Omental fat pad (tissue), 4 donors: ENCODE measurements around the gene AANAT. TPM values are rescaled to one million over a fixed set of nuclear protein-coding genes. Genes with fewer than 3 reads are reported as not detected.

Experiments used
- ATAC-seq: fragments of 150-250 bp; one replicate; pipeline ENCODE4 v1.9.1; 2016; ENCODE audit warnings: mild to moderate bottlenecking, moderate library complexity; ENCODE audit not compliant: low FRiP score
- DNase-seq: peaks from one replicate; pipeline ENCODE4 v3.0.0-alpha.2; 2019; ENCODE audit warnings: low spot score
- total RNA-seq, 4 donors: library from RNA; depleted of rRNA; stranded (reverse); fragments of >200 nt; gene quantifications; one replicate each; pipeline ENCODE4 v1.1.0, GENCODE V29; 2016
- TF ChIP-seq, protein P1 (sequence below), 3 donors: fragments of 450-650 bp; IDR thresholded peaks; one replicate each; pipeline ENCODE4 v1.5.1; 2016 to 2017; ENCODE audit warnings: antibody characterized with exemption in 3 of 3, mild to moderate bottlenecking in 3 of 3, moderate library complexity in 2 of 3

Gene AANAT
- total RNA-seq, 4 donors from 2014 or later: not detected

DNA sequence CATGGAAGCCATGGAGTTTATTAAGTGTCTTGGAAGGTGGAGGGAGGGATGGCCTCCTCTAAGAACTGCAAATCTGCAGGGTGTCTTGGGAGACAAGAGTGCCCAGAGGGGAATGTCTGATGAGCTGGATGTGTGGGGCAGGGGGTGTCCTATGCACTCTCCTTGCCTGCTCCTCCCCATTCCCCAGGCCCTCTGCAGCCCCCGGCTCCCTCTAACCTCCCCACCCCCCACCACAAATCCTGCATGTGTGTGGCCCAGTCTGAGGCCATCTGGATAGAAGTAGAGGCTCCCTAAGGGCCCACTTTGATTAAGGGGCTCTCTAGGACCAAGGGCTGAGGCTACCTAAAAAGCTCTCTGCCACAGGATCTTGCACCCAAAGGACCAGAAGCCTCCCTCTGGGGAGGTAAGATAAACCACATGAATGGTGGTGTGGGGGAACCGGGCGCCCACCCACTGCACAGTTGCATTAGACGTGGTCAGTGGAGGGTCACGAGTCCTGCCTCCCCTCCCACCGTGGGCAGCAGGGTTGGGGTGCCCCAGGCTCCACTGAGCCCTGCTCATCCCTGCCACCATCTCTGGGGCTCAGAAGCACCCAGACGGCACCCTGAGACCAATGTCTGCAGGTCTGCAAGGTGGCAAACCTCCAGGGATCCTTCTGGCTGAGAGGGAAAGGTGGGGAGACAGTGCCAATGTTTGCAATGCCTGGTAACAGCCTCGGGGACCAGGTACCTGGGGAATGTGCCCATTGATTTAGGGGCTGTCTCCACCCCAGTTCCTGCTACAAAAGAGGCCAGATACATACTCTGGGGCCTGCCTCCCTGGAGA, 618 bp downstream of the AANAT start:
- DNase-seq: no peak
- TF ChIP-seq, protein P1, sequence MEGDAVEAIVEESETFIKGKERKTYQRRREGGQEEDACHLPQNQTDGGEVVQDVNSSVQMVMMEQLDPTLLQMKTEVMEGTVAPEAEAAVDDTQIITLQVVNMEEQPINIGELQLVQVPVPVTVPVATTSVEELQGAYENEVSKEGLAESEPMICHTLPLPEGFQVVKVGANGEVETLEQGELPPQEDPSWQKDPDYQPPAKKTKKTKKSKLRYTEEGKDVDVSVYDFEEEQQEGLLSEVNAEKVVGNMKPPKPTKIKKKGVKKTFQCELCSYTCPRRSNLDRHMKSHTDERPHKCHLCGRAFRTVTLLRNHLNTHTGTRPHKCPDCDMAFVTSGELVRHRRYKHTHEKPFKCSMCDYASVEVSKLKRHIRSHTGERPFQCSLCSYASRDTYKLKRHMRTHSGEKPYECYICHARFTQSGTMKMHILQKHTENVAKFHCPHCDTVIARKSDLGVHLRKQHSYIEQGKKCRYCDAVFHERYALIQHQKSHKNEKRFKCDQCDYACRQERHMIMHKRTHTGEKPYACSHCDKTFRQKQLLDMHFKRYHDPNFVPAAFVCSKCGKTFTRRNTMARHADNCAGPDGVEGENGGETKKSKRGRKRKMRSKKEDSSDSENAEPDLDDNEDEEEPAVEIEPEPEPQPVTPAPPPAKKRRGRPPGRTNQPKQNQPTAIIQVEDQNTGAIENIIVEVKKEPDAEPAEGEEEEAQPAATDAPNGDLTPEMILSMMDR (IDR thresholded peaks at IDR 0.05): no peak
- ATAC-seq: no peak

DNA sequence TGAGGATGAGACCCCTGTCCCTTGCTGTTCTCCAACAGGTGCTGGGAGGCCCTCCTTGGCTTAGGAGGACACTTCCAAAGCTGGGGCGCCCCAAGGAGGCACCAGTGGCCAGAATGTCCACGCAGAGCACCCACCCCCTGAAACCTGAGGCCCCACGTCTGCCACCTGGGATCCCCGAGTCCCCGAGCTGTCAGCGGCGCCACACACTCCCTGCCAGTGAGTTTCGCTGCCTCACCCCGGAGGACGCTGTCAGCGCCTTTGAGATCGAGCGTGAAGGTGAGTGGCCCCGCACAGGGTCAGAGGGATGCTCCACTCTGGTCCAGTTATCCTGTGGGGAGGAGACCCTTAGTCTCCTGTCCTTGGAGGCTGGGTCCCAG, 1.2 kb downstream of the AANAT start:
- TF ChIP-seq, protein P1 (IDR thresholded peaks at IDR 0.05): no peak
- ATAC-seq (no peak), DNase-seq (no peak)

DNA sequence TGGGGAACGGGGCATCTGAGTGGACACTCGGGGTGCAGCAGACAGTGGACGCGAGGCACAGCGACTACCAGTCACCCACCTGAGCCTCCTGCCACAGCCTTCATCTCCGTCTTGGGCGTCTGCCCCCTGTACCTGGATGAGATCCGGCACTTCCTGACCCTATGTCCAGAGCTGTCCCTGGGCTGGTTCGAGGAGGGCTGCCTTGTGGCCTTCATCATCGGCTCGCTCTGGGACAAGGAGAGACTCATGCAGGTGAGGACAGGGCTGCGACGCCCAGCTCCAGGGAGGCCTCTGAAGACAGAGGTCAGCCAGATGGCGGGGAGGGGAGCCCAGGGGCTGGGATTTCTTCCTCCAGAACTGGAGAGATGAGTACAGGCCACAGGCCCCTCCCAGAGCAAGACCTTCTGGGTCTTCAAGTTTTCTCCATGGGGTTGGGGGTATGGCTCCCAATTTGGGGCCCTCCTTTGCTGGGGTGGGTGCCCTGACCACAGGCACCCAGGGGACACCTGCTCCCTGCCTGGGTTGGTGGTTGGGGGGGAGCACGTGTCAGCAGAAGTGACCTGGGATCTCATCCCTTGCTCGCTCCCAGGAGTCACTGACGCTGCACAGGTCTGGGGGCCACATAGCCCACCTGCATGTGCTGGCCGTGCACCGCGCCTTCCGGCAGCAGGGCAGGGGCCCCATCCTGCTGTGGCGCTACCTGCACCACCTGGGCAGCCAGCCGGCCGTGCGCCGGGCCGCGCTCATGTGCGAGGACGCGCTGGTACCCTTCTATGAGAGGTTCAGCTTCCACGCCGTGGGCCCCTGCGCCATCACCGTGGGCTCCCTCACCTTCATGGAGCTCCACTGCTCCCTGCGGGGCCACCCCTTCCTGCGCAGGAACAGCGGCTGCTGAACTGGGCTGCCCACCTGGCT, 1.9 kb downstream of the AANAT start:
- DNase-seq (no peak), ATAC-seq (no peak)
- TF ChIP-seq, protein P1 (IDR thresholded peaks at IDR 0.05): no peak

DNA sequence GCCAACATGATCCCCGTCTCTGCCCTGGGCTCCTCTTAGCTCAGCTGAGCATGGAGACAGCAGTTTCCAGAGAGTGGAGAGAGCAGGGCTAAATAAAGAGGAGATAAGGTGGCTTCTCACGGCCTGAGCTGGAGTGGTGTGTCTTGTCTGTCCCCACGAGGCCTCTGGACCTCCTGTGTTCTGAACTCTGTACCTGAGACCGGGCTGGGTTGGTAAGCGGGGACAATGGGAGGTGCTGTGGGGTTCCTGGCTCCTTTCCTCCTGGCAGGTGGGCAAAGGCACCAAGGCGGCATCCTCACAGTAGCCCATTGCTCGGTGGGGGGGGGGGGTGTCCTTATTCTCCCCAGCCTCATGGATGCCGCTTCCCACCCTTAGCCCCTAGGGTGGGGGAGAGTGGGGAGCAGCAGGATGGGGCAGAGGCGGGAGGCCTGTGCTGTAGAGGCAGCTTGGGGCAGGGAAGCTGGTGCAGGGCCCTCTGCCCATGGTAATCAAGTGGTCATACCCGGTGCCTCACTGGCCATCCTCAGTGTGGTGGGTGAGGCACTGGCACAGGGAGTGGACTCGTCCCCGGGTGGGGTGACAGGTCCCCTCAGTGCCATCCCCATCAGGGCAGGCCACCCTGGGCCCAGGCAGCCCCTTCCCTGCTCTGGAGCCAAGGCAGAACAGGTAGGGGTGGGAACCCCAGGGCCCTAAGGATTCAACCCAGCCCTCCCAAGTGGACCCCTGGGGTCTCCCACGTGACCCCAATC, 2.8 kb downstream of the AANAT start:
- TF ChIP-seq, protein P1 (IDR thresholded peaks at IDR 0.05): no peak
- no peak for ATAC-seq
- no peak for DNase-seq

DNA sequence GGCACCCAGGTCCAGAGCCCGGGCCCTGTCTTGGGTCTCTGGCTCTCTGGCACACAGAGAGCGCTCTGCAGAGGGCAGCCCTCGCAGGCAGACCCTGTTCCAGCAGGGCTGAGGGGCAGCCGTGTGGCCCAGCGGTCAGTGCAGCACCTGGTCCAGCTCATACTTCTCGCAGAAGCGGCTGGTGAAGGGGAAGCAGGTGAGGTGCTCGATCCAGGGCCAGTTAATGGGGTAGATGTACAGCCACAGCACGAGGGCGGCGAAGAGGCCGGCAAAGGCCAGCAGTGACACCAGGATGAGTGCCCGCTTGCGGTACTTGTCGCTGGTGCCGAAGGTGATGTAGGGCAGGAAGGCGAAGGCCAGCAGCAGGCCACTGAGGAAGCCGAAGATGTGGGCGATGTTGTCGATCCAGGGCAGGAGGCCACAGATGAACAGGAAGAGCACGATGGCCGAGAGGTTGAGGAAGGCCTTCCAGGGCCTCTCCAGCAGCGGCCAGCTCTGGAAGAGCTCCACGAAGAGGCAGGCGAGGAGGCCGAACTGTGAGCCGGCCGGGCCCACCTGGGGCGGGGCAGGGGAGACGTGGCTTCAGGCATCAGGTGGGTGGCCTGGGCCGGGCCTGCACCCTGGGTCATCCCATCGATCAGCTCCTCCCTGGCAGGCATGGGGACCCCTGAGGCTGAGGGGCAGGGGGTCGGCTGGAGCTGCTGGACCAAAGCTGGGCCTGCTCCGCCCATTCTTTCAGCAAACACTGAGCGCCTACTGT, 4.3 kb downstream of the AANAT start:
- TF ChIP-seq, protein P1 (IDR thresholded peaks at IDR 0.05): no peak
- ATAC-seq: no peak
- DNase-seq: no peak

DNA sequence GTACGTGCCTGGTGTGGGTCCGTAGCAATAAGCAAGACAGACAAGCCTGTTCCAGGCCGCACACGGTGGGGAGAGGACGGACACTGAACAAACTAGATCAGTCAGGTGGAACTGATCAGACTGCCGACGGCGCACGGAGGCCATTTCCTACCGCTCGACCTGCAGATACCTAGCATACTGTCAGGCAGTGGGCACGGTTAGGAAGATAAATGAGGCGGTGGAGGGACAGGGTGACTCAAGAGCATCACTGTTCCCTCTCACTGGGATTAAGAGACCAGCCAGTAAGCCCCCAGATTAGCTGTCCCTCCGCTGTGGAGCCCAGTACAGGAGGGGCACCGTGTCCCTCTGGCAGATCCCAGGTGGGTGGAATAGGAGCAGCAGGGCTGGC, 4.8 kb downstream of the AANAT start:
- no peak for DNase-seq
- ATAC-seq: no peak
- TF ChIP-seq, protein P1 (IDR thresholded peaks at IDR 0.05): no peak
